ENCODE results near the gene LBX1. TPM values are rescaled to one million over a fixed set of nuclear protein-coding genes. Genes with fewer than 3 reads are reported as not detected.

Gene LBX1, protein sequence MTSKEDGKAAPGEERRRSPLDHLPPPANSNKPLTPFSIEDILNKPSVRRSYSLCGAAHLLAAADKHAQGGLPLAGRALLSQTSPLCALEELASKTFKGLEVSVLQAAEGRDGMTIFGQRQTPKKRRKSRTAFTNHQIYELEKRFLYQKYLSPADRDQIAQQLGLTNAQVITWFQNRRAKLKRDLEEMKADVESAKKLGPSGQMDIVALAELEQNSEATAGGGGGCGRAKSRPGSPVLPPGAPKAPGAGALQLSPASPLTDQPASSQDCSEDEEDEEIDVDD
- 0.08 TPM in 1 of 2 replicates, not detected in the other for polyA plus RNA-seq
- polyA minus RNA-seq = not detected in 2 replicates

DNA sequence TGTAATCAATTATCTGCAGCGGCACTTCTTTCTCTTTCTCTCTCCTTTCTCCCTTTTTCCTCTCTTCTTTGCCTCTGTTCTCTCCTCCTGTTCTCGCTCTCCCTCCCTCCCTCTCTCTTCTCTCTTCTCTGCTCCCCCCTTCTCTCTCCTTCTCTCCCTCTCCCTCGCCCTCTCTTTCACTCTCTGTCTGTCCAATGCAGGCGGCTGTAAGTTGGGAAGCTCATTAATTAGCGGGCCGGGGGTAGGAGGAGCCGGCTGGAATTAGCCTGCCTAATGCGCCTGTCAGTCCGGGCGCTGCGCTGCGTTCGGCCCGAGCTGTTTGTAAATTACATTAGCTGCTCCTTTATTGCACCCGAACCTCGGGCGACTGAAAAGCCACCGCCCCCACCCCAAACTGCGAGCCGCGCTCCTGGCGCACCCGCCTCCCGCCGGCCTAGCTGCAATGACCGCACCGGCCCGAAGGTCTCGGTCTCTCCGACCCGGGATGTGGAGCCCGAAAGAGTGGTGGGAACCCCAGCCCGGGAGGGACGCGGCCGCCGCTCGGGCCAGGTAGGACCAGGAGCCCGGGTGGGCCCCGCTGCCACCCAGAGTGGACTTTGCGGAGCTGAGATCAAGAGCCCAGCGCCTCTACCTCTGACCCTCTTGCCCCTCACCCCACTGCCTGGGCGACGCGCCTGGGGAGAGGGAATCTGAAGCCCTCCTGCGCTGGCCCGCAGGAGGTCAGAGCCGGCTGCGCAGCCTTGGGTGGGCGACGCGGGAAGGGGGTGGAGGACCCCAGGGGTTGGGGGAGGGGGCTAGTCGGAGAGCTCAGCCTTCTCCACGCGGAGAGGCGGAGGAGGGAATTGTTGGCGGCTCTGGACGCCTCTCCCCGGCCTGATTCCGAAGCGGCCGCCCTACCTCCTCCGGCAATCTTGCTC lies at the start of gene LBX1:
TSS of gene LBX1 (minus strand) at position 198 of the 917 bp plus-strand sequence. CDS start 648 bp downstream, outside the sequence.
- no peak within 1 kb of the TSS for H3K4me2 ChIP-seq (ENCODE audit: low read length)
- no peaks in the 10 kb centered on the region for H3K9me2 ChIP-seq (ENCODE audit: insufficient read depth, low read length)
- peak within 1 kb of the TSS; percentile 18 for H3K4me3 ChIP-seq (ENCODE audit: low read length)
- H2AFZ ChIP-seq (ENCODE audit: low read depth, low read length) = no peak within 1 kb of the TSS
- no peaks in the 10 kb centered on the region for H3F3A ChIP-seq (ENCODE audit: insufficient read depth, low read length, poor library complexity, severe bottlenecking)
- H3K27me3 ChIP-seq (ENCODE audit: insufficient read depth, low read depth, low read length) = peaks cover 99% of the 10 kb centered on the region
- no peaks in the 10 kb centered on the region for H4K20me1 ChIP-seq (ENCODE audit: insufficient read depth)
- no peaks in the 10 kb centered on the region for H3K9me3 ChIP-seq (ENCODE audit: low read length)
- TF ChIP-seq, protein P1, sequence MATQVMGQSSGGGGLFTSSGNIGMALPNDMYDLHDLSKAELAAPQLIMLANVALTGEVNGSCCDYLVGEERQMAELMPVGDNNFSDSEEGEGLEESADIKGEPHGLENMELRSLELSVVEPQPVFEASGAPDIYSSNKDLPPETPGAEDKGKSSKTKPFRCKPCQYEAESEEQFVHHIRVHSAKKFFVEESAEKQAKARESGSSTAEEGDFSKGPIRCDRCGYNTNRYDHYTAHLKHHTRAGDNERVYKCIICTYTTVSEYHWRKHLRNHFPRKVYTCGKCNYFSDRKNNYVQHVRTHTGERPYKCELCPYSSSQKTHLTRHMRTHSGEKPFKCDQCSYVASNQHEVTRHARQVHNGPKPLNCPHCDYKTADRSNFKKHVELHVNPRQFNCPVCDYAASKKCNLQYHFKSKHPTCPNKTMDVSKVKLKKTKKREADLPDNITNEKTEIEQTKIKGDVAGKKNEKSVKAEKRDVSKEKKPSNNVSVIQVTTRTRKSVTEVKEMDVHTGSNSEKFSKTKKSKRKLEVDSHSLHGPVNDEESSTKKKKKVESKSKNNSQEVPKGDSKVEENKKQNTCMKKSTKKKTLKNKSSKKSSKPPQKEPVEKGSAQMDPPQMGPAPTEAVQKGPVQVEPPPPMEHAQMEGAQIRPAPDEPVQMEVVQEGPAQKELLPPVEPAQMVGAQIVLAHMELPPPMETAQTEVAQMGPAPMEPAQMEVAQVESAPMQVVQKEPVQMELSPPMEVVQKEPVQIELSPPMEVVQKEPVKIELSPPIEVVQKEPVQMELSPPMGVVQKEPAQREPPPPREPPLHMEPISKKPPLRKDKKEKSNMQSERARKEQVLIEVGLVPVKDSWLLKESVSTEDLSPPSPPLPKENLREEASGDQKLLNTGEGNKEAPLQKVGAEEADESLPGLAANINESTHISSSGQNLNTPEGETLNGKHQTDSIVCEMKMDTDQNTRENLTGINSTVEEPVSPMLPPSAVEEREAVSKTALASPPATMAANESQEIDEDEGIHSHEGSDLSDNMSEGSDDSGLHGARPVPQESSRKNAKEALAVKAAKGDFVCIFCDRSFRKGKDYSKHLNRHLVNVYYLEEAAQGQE (IDR thresholded peaks at IDR 0.05; ENCODE audit: borderline replicate concordance) = no peak
- TF ChIP-seq POLR2AphosphoS5 (IDR thresholded peaks at IDR 0.05) (no peak), EZH2 (IDR thresholded peaks at IDR 0.05; ENCODE audit: borderline replicate concordance, insufficient read depth, low read length, poor library complexity, severe bottlenecking) (peak; percentile 97)
- no peaks in the 10 kb centered on the region for H3K36me3 ChIP-seq (ENCODE audit: insufficient read depth, low read length)
- no peak within 1 kb of the TSS for H3K9ac ChIP-seq (ENCODE audit: low read length)
- no peaks in the 10 kb centered on the region for H3K79me2 ChIP-seq (replicated peaks; ENCODE audit: insufficient read depth, low read length)
- no peak within 1 kb of the TSS for H3K27ac ChIP-seq (ENCODE audit: low read length)

DNA sequence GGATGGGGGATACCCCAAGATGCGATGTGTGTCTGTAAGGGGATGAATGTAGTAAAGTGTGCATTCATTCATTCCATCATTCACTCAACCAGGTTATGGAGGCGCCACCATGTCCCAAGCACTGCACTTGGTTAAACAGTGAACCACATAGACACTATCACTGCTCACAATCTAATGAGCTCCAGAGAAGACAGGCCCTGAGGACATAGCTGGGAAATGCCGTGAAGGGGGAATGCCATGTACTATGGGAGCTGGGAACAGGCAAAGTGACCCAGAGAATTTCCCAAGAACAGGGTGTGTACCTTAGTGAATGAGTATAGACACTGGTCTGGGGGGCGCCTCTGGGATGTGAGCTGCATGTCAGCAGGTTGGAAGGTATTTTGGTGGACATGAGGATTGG lies 44.5 kb upstream of the LBX1 start:
- Histone ChIP-seq H3K27me3 (ENCODE audit: insufficient read depth, low read depth, low read length) (peaks cover 6% of the 10 kb centered on the region), H3K36me3 (ENCODE audit: insufficient read depth, low read length) (no peaks in the 10 kb centered on the region), H3K79me2 (replicated peaks; ENCODE audit: insufficient read depth, low read length) (no peaks in the 10 kb centered on the region), H3K4me3 (ENCODE audit: low read length) (no peak overlapping the region), H3K9me3 (ENCODE audit: low read length) (no peaks in the 10 kb centered on the region), H4K20me1 (ENCODE audit: insufficient read depth) (no peaks in the 10 kb centered on the region), H3K9me2 (ENCODE audit: insufficient read depth, low read length) (no peaks in the 10 kb centered on the region), H3F3A (ENCODE audit: insufficient read depth, low read length, poor library complexity, severe bottlenecking) (no peaks in the 10 kb centered on the region), H3K27ac (ENCODE audit: low read length) (no peak overlapping the region), H2AFZ (ENCODE audit: low read depth, low read length) (no peak overlapping the region), H3K9ac (ENCODE audit: low read length) (no peak overlapping the region), H3K4me2 (ENCODE audit: low read length) (no peak overlapping the region)
- TF ChIP-seq MXI1 (conservative IDR thresholded peaks at IDR 0.05; ENCODE audit: poor library complexity, severe bottlenecking) (no peak), EZH2 (IDR thresholded peaks at IDR 0.05; ENCODE audit: borderline replicate concordance, insufficient read depth, low read length, poor library complexity, severe bottlenecking) (no peak)
- TF ChIP-seq, protein P1 (IDR thresholded peaks at IDR 0.05; ENCODE audit: borderline replicate concordance) = no peak
